Astrocyte of the spinal cord (primary cell): Measurements from ENCODE around the gene CD164L2.

Experiments
- DNase-seq: peaks from one replicate; pipeline ENCODE4 v3.0.0; 2011; ENCODE audit warnings: low read depth, low spot score
- H3K4me3 ChIP-seq: 2 replicates; pipeline ENCODE4 v1.5.1; 2011; ENCODE audit warnings: low read depth, mild to moderate bottlenecking, low read length, moderate library complexity
- in situ Hi-C: cut with HindIII; loops from 2 replicates; pipeline ENCODE4 v1.10.0; 2017; ENCODE audit warnings: low sequenced_read_pairs
- TF ChIP-seq, protein P1 (sequence below): IDR thresholded peaks from 2 replicates; pipeline ENCODE4 v1.5.1; 2012; ENCODE audit warnings: low read depth, mild to moderate bottlenecking, low read length, inconsistent platforms

CD164L2 gene

DNA sequence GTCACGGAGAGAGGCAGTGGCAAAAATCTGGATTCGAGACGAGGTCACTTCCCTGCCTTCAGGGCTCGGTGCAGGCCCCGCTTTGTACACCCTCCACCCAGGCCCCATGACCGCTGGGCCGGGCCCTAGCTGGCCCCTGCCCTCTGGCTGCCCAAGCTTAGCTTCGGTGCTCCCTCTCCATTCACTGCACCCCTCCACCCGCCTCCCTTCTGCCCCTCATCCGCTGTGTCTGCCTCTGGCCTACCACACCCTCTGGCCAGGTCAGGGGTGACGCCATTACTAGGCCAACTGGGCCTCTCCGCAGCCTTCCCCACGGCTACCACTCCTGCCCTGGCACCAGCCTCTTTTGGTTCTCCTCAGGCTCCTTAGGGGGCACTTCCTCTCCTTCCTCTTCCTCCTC is 528 bp upstream of the CD164L2 start:
- TF ChIP-seq, protein P1, sequence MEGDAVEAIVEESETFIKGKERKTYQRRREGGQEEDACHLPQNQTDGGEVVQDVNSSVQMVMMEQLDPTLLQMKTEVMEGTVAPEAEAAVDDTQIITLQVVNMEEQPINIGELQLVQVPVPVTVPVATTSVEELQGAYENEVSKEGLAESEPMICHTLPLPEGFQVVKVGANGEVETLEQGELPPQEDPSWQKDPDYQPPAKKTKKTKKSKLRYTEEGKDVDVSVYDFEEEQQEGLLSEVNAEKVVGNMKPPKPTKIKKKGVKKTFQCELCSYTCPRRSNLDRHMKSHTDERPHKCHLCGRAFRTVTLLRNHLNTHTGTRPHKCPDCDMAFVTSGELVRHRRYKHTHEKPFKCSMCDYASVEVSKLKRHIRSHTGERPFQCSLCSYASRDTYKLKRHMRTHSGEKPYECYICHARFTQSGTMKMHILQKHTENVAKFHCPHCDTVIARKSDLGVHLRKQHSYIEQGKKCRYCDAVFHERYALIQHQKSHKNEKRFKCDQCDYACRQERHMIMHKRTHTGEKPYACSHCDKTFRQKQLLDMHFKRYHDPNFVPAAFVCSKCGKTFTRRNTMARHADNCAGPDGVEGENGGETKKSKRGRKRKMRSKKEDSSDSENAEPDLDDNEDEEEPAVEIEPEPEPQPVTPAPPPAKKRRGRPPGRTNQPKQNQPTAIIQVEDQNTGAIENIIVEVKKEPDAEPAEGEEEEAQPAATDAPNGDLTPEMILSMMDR = no peak
- no peak for DNase-seq
- in situ Hi-C loops = no loop called here
- no peak overlapping the region for H3K4me3 ChIP-seq

DNA sequence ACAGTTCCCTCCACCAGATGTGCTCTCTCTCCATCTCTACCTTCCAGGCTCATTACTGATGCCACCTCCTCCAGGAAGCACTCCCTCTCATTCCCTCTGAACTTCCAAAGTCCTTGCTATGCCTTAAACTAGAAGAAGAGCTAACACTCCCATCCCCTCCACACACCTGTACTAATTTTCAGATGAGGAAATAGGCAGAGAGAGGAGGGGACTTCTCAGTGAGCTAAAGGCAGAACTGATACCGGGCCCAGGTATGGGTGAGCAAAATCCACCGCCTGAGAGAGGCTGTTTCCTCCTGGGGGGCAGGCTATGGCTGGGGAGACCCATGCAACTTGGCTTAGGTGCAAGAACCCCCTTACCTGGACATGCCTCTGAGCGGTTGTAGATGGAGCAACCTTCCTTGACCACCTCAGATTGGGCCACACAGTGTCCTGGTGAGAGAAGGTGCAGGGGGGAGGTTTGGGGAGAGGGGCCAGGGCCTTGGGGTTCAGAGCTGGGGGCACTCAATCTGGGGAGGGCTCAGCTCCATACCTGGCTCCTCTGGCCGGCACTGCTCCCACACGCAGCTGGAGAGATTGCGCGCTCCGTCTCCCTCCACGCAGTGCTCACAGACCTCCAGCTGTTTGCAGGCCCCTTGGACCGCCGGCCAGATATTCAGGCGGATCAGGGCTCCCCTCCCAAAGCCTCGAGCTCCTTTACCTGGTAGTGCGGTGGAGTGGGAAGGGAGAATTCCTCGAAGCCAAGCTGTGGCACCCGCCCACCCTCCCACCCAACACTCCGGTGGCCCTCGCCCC is 967 bp downstream of the CD164L2 start:
- TF ChIP-seq, protein P1 = no peak
- DNase-seq = no peak
- in situ Hi-C loops = no loop called here
- H3K4me3 ChIP-seq = no peak overlapping the region

- DNase-seq = no peak
- TF ChIP-seq, protein P1 = no peak
- H3K4me3 ChIP-seq = no peak overlapping the region
- in situ Hi-C loops = no loop called here
Measured at GRCh38 chr1:27380766-27381733, 2.1 kb downstream of the CD164L2 start.

DNA sequence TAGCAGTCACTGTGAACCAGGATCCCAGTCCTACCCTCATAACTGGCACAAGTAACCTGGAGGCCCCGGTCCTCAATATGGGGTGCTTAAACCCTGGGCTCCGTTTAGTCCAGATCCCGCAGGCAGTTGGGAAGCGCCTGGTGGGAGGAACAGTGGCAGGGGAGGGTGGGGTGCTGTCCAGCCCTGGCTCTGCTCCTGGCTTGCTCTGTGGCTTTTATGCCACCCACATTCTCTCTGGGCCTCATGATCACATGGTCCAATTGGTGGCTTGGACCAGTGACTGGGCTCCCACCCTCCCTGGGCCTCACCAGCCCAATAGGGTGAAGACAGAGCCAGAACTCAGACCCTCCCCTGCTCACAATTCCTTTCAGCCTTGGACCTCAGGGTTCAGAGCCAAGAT is 2.9 kb downstream of the CD164L2 start:
- no peak for DNase-seq
- TF ChIP-seq, protein P1 = no peak
- H3K4me3 ChIP-seq = no peak overlapping the region
- in situ Hi-C loops = no loop called here

DNA sequence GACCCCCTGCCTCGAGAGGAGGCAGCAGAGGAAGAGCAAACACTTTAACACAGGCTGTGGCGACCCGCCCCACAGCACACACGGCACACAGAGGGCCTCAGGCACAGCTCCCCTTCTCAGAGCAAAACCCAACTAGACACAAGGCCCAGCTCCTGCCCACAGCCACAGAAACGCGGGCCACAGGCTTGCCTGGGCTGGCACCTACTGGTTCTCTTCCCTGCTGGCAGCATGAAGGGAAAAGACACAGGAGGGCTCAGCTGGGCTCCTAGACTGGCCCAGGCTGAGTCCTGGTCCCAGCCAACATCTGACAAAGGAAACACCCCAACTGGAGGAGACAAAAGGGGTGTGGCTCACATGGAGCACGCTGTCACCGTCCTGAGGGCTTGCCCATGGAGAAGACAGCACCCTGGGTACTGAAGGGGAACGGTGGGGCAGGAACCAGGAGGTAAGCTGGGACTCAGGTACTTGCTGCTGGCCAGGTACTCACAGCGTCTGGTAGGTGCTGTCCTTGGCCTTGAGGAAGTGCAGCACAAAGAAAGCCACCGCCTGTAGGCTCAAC is 3.5 kb downstream of the CD164L2 start:
- in situ Hi-C loops = no loop called here
- no peak for DNase-seq

More for the DNA sequence above, 3.5 kb downstream of the CD164L2 start:
- TF ChIP-seq, protein P1 = no peak
- H3K4me3 ChIP-seq = no peak overlapping the region
